ENCODE results near the gene SCN1A. TPM values are rescaled to one million over a fixed set of nuclear protein-coding genes. Genes with fewer than 3 reads are reported as not detected.

The SCN1A gene
- total RNA-seq, 2 experiments from 2014 or later: not detected

Other genes with a start within 250 kb of the SCN1A start
- 10 to 100 TPM; 23.7 to 24.2 TPM for gene TTC21B, start 174.2 kb downstream of the SCN1A start, total RNA-seq
- not detected for gene SCN9A, start 247.9 kb upstream of the SCN1A start, total RNA-seq